Transverse colon (tissue), 3 donors: Measurements from ENCODE around the gene MCTP2.

Experiments used
- CTCF ChIP-seq, 5 experiments: fragments of 200-600 bp in 3 of 5; fragments of 450-650 bp in 2 of 5; sonication (generic) in 3 of 5; IDR thresholded peaks; 1 replicate in 2 of 5; 2 replicates in 3 of 5; pipeline ENCODE4 v1.5.1; 2016 to 2017; ENCODE audit warnings: antibody characterized with exemption in 5 of 5, inconsistent platforms in 3 of 5, mild to moderate bottlenecking in 2 of 5, moderate library complexity in 1 of 5
- EP300 ChIP-seq: sonication (generic); formaldehyde crosslinking; IDR thresholded peaks from one replicate; pipeline ENCODE4 v1.6.1; 2017; ENCODE audit warnings: antibody characterized with exemption, low read depth
- POLR2A ChIP-seq: fragments of 450-650 bp; IDR thresholded peaks from one replicate; pipeline ENCODE4 v1.6.1; 2016; ENCODE audit warnings: antibody characterized with exemption, mild to moderate bottlenecking, moderate library complexity

DNA sequence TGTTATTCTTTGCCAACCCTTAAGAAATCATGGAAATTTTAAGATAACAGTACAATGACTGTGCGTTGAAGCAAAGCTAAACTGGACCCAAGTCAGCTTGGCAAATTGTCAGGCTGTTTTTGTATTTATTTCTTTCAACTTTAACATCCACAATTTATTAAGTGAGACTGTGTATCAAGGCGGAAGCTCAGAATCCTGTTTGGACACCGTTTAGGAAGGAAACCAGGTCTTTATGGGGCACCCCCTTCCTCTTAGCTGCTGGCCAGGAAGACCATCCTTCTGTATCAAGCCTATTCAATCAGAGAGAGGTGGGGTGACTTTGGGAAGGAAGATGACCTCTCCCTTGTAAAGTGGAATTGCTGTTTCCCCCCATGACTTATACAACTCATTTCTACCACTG is 166.0 kb downstream of the MCTP2 start:
- TF ChIP-seq POLR2A (no peak), CTCF (IDR thresholded peaks at IDR 0.05) (no peak), EP300 (no peak)
